HG02759 (cell line): Measurements from ENCODE around the gene S100A16.
A peak's percentile ranks its signal among the peaks of the same experiment; 100 is the strongest.
"Not testable (repeated sequence)": the region's sequence is repeated elsewhere in the genome, so short reads cannot be mapped to it uniquely, and the experiment has no call there.

Experiments
- ATAC-seq: cut with Tn5 transposase; IDR thresholded peaks from one replicate; pipeline ENCODE4 v1.9.1; 2021; ENCODE audit warnings: mild to moderate bottlenecking, moderate library complexity; ENCODE audit not compliant: unreplicated experiment

The S100A16 gene

GRCh38 chr1:153612755-153613331, at the start of gene S100A16:
TSS of gene S100A16 (minus strand) at chr1:153613137. CDS start at chr1:153608151, 4,986 bp downstream.
- no peak for ATAC-seq

- no peak for ATAC-seq
Measured at GRCh38 chr1:153662269-153662668, 49.3 kb upstream of the S100A16 start.

GRCh38 chr1:153661111-153661708, 48.3 kb upstream of the S100A16 start:
- no peak for ATAC-seq

- ATAC-seq = no peak
Measured at GRCh38 chr1:153659656-153660055, 46.7 kb upstream of the S100A16 start.

- no peak for ATAC-seq
Measured at GRCh38 chr1:153659175-153659534, 46.2 kb upstream of the S100A16 start.

- peak; percentile 93 for ATAC-seq
Measured at GRCh38 chr1:153658400-153659174, 45.6 kb upstream of the S100A16 start, which contains the start of gene SNAPIN. TSS of gene SNAPIN (plus strand) at chr1:153658703. CDS start at chr1:153658744, 41 bp downstream.

- no peak for ATAC-seq
Measured at GRCh38 chr1:153655333-153655732, 42.4 kb upstream of the S100A16 start.

- ATAC-seq = no peak
Measured at GRCh38 chr1:153652805-153653500, 40.0 kb upstream of the S100A16 start.

- no peak for ATAC-seq
Measured at GRCh38 chr1:153651771-153652170, 38.8 kb upstream of the S100A16 start.

- ATAC-seq = no peak
Measured at GRCh38 chr1:153649863-153650235, 36.9 kb upstream of the S100A16 start.

GRCh38 chr1:153649137-153649862, 36.4 kb upstream of the S100A16 start:
- no peak for ATAC-seq

- ATAC-seq = no peak
Measured at GRCh38 chr1:153648000-153648643, 35.2 kb upstream of the S100A16 start.

GRCh38 chr1:153647346-153647714, 34.4 kb upstream of the S100A16 start:
- ATAC-seq = no peak

- ATAC-seq = no peak
Measured at GRCh38 chr1:153646672-153647345, 33.9 kb upstream of the S100A16 start.

GRCh38 chr1:153643816-153644215, 30.9 kb upstream of the S100A16 start:
- ATAC-seq = no peak

- no peak for ATAC-seq
Measured at GRCh38 chr1:153643100-153643499, 30.2 kb upstream of the S100A16 start.

- no peak for ATAC-seq
Measured at GRCh38 chr1:153642161-153642560, 29.2 kb upstream of the S100A16 start.

- no peak for ATAC-seq
Measured at GRCh38 chr1:153640861-153641260, 27.9 kb upstream of the S100A16 start.

- not testable (repeated sequence) for ATAC-seq
Measured at GRCh38 chr1:153640213-153640612, 27.3 kb upstream of the S100A16 start.

- no peak for ATAC-seq
Measured at GRCh38 chr1:153639280-153639679, 26.3 kb upstream of the S100A16 start.
